Esophagus (tissue), 2 donors: ENCODE data around the gene VSIG8. TPM values are rescaled to one million over a fixed set of nuclear protein-coding genes. Genes with fewer than 3 reads are reported as not detected.

Experiments
- H3K27ac ChIP-seq, 2 donors: one replicate each; pipeline ENCODE4 v1.5.1; 2013; ENCODE audit warnings: low read depth in 2 of 2, mild to moderate bottlenecking in 2 of 2, inconsistent platforms in 1 of 2, low read length in 1 of 2, moderate library complexity in 1 of 2
- H3K27me3 ChIP-seq, 2 donors: one replicate each; pipeline ENCODE4 v1.6.1; 2013; ENCODE audit warnings: low read length in 2 of 2, control low read depth in 1 of 2, mild to moderate bottlenecking in 1 of 2; ENCODE audit not compliant: insufficient read depth in 2 of 2, control insufficient read depth in 1 of 2
- H3K36me3 ChIP-seq, 2 donors: one replicate each; pipeline ENCODE4 v1.6.1; 2013; ENCODE audit warnings: low read length in 1 of 2; ENCODE audit not compliant: control insufficient read depth in 2 of 2, insufficient read depth in 2 of 2
- H3K4me1 ChIP-seq, 2 donors: one replicate each; pipeline ENCODE4 v1.6.1; 2013; ENCODE audit warnings: low read length in 1 of 2; ENCODE audit not compliant: control insufficient read depth in 2 of 2, insufficient read depth in 2 of 2
- H3K4me3 ChIP-seq, 2 donors: one replicate each; pipeline ENCODE4 v1.5.1; 2013; ENCODE audit warnings: low read length in 2 of 2, mild to moderate bottlenecking in 2 of 2, low read depth in 1 of 2, moderate library complexity in 1 of 2
- H3K9me3 ChIP-seq, 2 donors: one replicate each; pipeline ENCODE4 v1.6.1; 2013; ENCODE audit warnings: mild to moderate bottlenecking in 2 of 2, low read depth in 1 of 2, low read length in 1 of 2, moderate library complexity in 1 of 2; ENCODE audit not compliant: control insufficient read depth in 2 of 2, insufficient read depth in 1 of 2
- WGBS, 2 donors: extraction: QIAGEN DNeasy Blood & Tissue Kit; methylation state at CpG; one replicate each; pipeline ENCODE4 v1.1.7; 2013; 5-methylcytosine and 5-hydroxymethylcytosine counted together
- polyA plus RNA-seq, 2 donors: library from polyadenylated mRNA; stranded (reverse); fragments of 200-250 nt; gene quantifications; one replicate each; pipeline ENCODE4 v1.2.3, GENCODE V29; 2013
- donor health status: healthy with polysubstance abuse.
- donor health status: Bipolar disorder and iron deficiency.

VSIG8 gene
- polyA plus RNA-seq, 2 donors = 4.2 to 4.4 TPM

DNA sequence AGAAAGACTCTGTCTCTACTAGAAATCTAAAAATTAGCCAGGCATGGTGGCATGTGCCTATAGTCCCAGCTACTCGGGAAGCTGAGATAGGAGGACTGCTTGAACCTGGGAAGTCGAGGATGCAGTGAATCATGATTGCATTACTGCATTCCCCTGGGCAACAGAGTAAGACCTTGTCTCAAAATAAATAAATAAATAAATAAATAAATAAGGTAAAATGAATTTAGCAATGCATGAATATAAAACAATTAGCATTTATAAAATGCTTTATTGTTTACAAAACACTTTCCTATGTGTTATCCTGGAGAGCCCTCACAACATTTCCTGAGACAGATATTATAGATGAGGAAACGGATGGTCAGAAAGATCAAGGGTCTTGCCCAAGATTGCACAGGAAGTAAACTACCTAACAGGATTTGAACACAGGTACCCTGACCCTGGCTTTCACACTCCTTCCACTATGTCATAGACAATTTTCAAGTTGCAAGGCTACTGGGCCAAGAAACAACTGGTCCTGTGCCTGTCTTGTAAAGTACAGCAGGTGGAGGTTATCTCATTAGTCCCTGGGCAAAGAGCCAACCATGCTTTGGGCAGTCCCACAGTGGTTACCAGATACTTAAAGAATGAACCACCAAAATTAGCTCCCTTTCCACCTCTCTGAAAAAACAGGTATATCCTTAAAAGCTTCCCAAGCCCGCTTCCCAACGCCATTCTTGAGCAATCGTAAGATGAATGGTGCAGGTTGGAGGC lies 15.4 kb upstream of the VSIG8 start:
- Histone ChIP-seq H3K4me1 (peaks cover under 1 to 9% of the 10 kb centered on the region in 2 donors), H3K27ac (no peak overlapping the region), H3K4me3 (no peak overlapping the region), H3K36me3 (no peaks in the 10 kb centered on the region), H3K27me3 (no peaks in the 10 kb centered on the region), H3K9me3 (no peaks in the 10 kb centered on the region)
- WGBS, 2 donors = 93 to 96% methylated on average over 6 of the region's 6 CpGs

GRCh38 chr1:159873530-159874143 lies 11.2 kb upstream of the VSIG8 start:
- Histone ChIP-seq H3K27me3 (no peaks in the 10 kb centered on the region), H3K36me3 (no peaks in the 10 kb centered on the region), H3K27ac (no peak overlapping the region), H3K9me3 (no peaks in the 10 kb centered on the region), H3K4me1 (peaks cover 3 to 21% of the 10 kb centered on the region in 2 donors), H3K4me3 (no peak overlapping the region)
- WGBS, 2 donors = 91 to 92% methylated on average over 4 of the region's 4 CpGs

DNA sequence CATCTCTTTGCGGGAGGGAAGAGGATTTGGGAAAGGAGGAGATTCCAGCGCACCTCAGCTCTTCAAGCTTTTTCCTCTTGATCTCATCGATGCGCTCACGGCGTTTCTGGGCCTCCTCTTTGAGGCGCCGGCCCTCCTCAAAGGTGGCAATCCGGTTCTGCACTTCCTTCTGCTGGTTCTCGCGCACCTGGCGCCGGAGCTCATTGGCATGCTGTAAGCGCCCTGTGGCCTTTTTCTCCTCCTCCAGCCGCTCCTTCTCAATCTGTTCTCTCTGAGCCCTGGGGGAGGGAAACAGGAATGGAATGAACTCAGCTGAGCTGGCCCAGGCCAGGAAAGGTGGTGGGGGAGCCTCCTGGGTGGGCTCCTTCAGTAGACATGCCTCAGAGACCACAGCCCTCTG lies 10.4 kb upstream of the VSIG8 start:
- Histone ChIP-seq H3K9me3 (no peaks in the 10 kb centered on the region), H3K27ac (peak overlapping the region in 1 of 2 donors; percentile 47), H3K27me3 (no peaks in the 10 kb centered on the region), H3K36me3 (no peaks in the 10 kb centered on the region), H3K4me1 (peaks cover 3 to 21% of the 10 kb centered on the region in 2 donors), H3K4me3 (no peak overlapping the region)
- 64 to 65% methylated on average over 15 of the region's 15 CpGs for WGBS, 2 donors

- Histone ChIP-seq H3K4me3 (no peak overlapping the region), H3K27me3 (no peaks in the 10 kb centered on the region), H3K4me1 (peaks cover 3 to 25% of the 10 kb centered on the region in 2 donors), H3K36me3 (no peaks in the 10 kb centered on the region), H3K9me3 (no peaks in the 10 kb centered on the region), H3K27ac (no peak overlapping the region)
- WGBS, 2 donors = 90% methylated on average over 5 of the region's 5 CpGs
Measured at GRCh38 chr1:159870704-159871103, 8.2 kb upstream of the VSIG8 start.

- Histone ChIP-seq H3K9me3 (no peaks in the 10 kb centered on the region), H3K27ac (peak overlapping the region; percentile 20 to 92), H3K4me1 (peaks cover 5 to 25% of the 10 kb centered on the region in 2 donors), H3K4me3 (no peak overlapping the region), H3K36me3 (no peaks in the 10 kb centered on the region), H3K27me3 (no peaks in the 10 kb centered on the region)
- WGBS, 2 donors = 42 to 45% methylated on average over 1 of the region's 1 CpG
Measured at GRCh38 chr1:159869607-159870006, 7.2 kb upstream of the VSIG8 start.

DNA sequence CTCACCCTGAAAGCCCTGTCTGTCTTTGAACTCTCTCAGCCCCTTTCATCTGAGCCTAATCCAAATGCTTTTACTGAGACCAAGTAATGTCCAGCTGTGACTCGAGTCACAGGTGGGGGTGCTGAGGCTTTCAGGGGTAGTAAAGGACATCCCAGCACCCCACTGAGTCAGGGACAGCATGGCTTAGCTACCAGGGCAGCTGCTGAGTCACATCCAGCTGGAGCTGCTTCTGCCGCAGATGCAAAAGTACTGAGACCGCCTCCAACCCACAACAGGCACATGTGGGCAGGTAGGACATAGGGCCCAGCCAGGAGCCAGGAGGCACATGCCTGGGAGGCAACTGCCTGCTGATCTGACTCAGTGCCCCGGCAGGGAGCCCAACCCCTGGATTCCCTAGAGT lies 6.7 kb upstream of the VSIG8 start:
- peaks cover 5 to 25% of the 10 kb centered on the region in 2 donors for H3K4me1 ChIP-seq

DNA sequence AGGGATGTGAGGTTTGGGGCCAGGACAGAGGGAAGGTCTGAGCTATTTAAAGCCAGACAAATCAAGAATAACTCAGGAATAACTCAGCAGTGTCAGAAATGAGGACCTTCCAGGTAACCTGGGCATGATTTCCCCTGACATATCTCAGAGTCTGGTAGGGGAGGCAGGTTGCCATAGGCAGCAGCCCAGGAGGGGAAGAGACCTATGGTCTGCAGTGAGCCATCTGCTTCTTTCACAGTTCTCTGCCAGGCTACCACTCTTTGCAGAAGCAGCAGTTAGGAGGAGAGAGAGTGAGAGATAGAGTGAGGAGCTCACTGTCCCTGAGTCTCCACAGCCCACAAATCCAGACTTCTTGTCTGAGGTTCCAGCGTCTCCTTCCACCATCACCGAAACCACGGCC lies 6.3 kb upstream of the VSIG8 start:
- Histone ChIP-seq H3K36me3 (no peaks in the 10 kb centered on the region), H3K9me3 (no peaks in the 10 kb centered on the region), H3K27ac (peak overlapping the region; percentile 83 to 92), H3K27me3 (no peaks in the 10 kb centered on the region), H3K4me3 (no peak overlapping the region), H3K4me1 (peaks cover 5 to 25% of the 10 kb centered on the region in 2 donors)
- WGBS, 2 donors = 67 to 74% methylated on average over 3 of the region's 3 CpGs

More for the DNA sequence above, 6.7 kb upstream of the VSIG8 start:
- H3K27me3 ChIP-seq = no peaks in the 10 kb centered on the region
- H3K27ac ChIP-seq = peak overlapping the region; percentile 83 to 92
- H3K9me3 ChIP-seq = no peaks in the 10 kb centered on the region
- H3K36me3 ChIP-seq = no peaks in the 10 kb centered on the region
- 33 to 47% methylated on average over 4 of the region's 4 CpGs for WGBS, 2 donors
- H3K4me3 ChIP-seq = no peak overlapping the region

DNA sequence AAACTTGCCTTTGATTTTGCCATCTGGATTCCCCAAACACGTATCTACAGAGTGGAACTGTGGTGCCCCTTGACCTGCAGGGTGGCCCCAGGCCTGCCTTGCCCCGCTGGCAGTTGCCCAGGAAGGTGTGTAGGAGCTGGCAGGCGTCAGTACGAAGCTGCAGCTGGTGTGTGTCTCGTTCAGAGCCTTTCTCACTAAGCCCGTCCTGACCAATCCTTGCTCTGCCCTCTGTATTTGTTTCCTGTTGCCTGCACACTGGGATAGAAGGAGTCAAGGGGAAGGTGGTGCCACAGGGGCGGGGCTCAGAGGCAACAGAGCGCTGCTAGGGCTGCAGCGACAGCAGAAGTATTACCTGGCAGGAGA lies 5.2 kb upstream of the VSIG8 start:
- Histone ChIP-seq H3K27me3 (no peaks in the 10 kb centered on the region), H3K9me3 (no peaks in the 10 kb centered on the region), H3K27ac (peak overlapping the region; percentile 84 to 92), H3K4me1 (peaks cover 3 to 22% of the 10 kb centered on the region in 2 donors), H3K36me3 (no peaks in the 10 kb centered on the region), H3K4me3 (no peak overlapping the region)
- 21 to 23% methylated on average over 9 of the region's 9 CpGs for WGBS, 2 donors

DNA sequence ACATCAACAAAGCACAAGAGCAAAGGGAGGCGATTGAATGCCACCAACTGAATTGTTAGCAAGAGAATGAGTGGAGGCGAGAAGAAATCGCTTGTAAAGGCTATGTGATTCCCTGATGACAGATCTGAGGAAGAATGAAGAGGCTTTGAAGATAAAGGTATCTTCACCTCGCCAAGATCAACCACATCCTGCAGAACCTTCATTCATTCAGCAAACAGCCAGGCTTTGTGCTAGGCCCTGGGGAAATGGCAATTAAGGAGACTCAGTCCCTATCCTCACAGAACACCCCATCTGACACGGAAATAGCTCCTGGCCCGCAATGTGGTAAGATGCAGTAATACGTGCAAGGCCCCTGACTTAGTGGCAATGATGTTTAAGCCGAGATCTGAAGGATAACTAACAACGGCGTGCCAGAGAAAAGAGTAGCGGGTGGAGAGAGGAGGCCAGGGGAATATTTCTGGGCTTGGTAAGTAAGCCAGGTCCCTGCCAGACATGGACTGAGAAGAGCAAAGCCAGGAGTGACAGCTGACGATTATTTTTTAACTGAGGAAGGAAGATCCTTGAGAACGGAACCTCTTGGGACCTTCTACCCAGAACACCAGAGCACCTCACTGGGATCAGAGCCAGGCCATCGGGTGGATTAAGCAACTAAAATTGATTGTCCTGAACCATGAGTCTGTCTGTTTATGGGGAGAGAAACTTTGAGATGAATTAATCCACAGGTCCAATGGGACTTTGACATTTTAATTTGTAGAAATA lies 4.6 kb upstream of the VSIG8 start:
- Histone ChIP-seq H3K27me3 (no peaks in the 10 kb centered on the region), H3K4me3 (no peak overlapping the region), H3K27ac (peak overlapping the region; percentile 84 to 92), H3K9me3 (no peaks in the 10 kb centered on the region), H3K4me1 (peaks cover 2 to 22% of the 10 kb centered on the region in 2 donors), H3K36me3 (no peaks in the 10 kb centered on the region)
- 68 to 72% methylated on average over 14 of the region's 14 CpGs for WGBS, 2 donors
